ENCODE data around the gene PRKCD. TPM values are rescaled to one million over a fixed set of nuclear protein-coding genes. Genes with fewer than 3 reads are reported as not detected.

PRKCD gene
- total and polyA plus RNA-seq, 2 donors (not counting 1 experiment from before 2014, with no cell fraction given) = 46.7 to 68.8 TPM

DNA sequence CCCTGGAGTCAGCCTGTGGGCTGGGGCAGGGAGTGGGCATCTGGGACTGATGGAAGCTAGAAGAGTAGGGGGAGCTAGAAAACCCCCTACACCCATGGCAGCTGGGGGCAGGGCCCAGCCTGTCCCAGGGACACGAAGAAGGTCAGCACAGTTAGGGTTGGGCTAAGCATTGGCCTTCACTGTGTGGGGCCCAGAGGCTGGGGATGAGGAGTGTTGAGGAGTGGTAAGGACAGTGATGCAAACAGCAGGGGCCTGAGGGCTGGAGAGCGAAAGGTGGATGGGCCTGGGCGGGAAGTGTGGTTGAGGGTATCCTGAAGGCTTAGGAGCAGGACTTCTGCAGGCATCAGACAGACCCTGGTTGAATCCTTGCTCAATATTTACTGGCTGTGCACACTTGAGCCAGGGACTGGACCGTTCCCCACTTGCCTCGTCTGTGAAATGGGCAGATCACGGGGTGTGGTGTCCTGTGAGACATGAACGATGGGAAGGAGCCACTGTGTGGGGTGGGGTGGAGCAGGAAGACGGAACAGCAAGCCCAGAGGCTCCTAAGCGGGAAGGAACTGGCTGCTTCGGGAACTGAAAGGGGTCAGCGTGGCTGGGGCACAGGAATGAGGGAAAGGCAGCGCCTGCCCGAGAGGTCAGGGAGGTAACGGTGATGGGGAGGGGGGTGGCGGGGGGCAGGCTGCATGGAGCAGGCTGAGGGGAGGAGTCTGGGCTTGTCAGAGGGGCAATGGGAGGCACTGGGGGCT is 7.3 kb downstream of the PRKCD start:
- H3K27me3 ChIP-seq (replicated peaks in 1 of 4; ENCODE audit: control extremely low read depth in 1 of 4, control insufficient read depth in 3 of 4, insufficient read depth in 4 of 4, low read length in 3 of 4) = no peaks in the 10 kb centered on the region
- H3K36me3 ChIP-seq (replicated peaks in 1 of 2; ENCODE audit: control extremely low read depth in 1 of 2, control insufficient read depth in 1 of 2, extremely low read depth in 1 of 2, insufficient read depth in 2 of 2, low read length in 1 of 2) = peaks cover 0 to 44% of the 10 kb centered on the region in 2 experiments
- Mint-ChIP-seq H3K4me3 (peak overlapping the region; percentile 64), H3K4me1 (peaks cover 95% of the 10 kb centered on the region), H3K27me3 (no peaks in the 10 kb centered on the region), H3K27ac (no peak overlapping the region), H3K9me3 (ENCODE audit: insufficient read depth) (no peaks in the 10 kb centered on the region)
- H3K4me2 ChIP-seq (replicated peaks; ENCODE audit: low read depth, low read length, poor library complexity, severe bottlenecking) = peak overlapping the region; percentile 78
- H3K27ac ChIP-seq (ENCODE audit: low read length in 2 of 2) = no peak overlapping the region
- H3K9ac ChIP-seq (ENCODE audit: low read length) = no peak overlapping the region
- no peak for TF ChIP-seq CTCF (IDR thresholded peaks at IDR 0.05)
- no peak for TF ChIP-seq EZH2 (IDR thresholded peaks at IDR 0.05; ENCODE audit: borderline replicate concordance, insufficient read depth, low read depth, low read length, poor library complexity, severe bottlenecking)
- ChIA-PET POLR2A (interaction anchor here (0.6 to 1.4 kb wide), 3 partner anchors 8 to 12 kb away, joined by 3 to 17 read pairs (median 4); no protein-coding TSS in a partner anchor), CTCF (interaction anchor here (0.6 to 2.6 kb wide), 5 partner anchors 9 to 34 kb away, joined by 3 to 17 read pairs (median 10); partner anchors contain the start of gene PRKCD)
- H3K79me2 ChIP-seq (ENCODE audit: control insufficient read depth, insufficient read depth, low read length) = peaks cover 100% of the 10 kb centered on the region
- H3K4me1 ChIP-seq (ENCODE audit: control insufficient read depth in 2 of 2, insufficient read depth in 2 of 2, low read length in 2 of 2) = peaks cover 90 to 100% of the 10 kb centered on the region in 2 donors
- H4K20me1 ChIP-seq (ENCODE audit: control insufficient read depth, insufficient read depth, low read length, poor library complexity, severe bottlenecking) = peaks cover 100% of the 10 kb centered on the region
- no peak overlapping the region for H3K4me3 ChIP-seq (ENCODE audit: control extremely low read depth in 1 of 5, extremely low read depth in 1 of 5, insufficient read depth in 1 of 5, low read depth in 2 of 5, low read length in 4 of 5)
- no peak overlapping the region for H2AFZ ChIP-seq (ENCODE audit: insufficient read depth, low read depth, low read length, poor library complexity, severe bottlenecking)
- no peak for DNase-seq
- intact Hi-C loops (cut with micrococcal nuclease) = loop anchor here (10.0 kb wide), 1 partner anchor 634 kb away; the partner anchor contains the start of genes NT5DC2 and UQCC5
- H3K9me3 ChIP-seq (ENCODE audit: control extremely low read depth in 1 of 3, control insufficient read depth in 2 of 3, insufficient read depth in 1 of 3, low read length in 2 of 3) = no peaks in the 10 kb centered on the region
- 93% methylated on average over 12 of the region's 15 CpGs for WGBS (ENCODE audit: insufficient coverage)
- no peak for ATAC-seq (ENCODE audit: low read depth)
